ENCODE data around the gene NAB1. TPM values are rescaled to one million over a fixed set of nuclear protein-coding genes. Genes with fewer than 3 reads are reported as not detected.

Gene NAB1
- total and polyA plus RNA-seq, 2 donors (not counting 3 experiments of a cell fraction or from before 2014, with no cell fraction given), result 7.5 to 36.1 TPM

DNA sequence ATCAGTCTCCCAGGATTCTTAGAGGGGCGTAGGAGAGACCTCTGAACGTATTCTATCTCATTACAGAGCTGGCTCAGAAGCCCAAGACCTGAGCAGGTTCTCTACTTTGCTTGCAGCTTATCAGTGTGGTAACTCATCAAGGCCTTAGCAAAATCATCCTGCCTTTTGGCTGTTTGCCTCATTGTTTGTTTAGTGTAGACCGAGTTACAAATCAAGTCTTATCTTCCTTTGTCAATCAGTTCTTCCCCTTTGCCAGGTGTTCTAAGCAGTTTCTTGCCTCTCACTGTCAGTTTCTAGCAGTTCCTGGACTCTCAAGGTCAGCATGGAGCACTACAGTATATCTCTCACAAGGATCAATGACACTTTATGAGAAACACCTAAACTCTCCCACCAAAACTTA lies 30.9 kb upstream of the NAB1 start:
- Histone ChIP-seq H3K79me2 (ENCODE audit: control insufficient read depth, insufficient read depth, low read length) (no peaks in the 10 kb centered on the region), H3K9ac (replicated peaks; ENCODE audit: extremely low read depth, insufficient read depth, low read length) (no peak overlapping the region), H3K4me1 (ENCODE audit: control insufficient read depth, extremely low read depth, insufficient read depth, low read length) (no peaks in the 10 kb centered on the region), H3K9me3 (replicated peaks; ENCODE audit: control insufficient read depth, insufficient read depth, low read length) (no peaks in the 10 kb centered on the region), H4K20me1 (replicated peaks; ENCODE audit: control insufficient read depth, extremely low read depth, insufficient read depth, low read length) (no peaks in the 10 kb centered on the region), H3K27me3 (ENCODE audit: control insufficient read depth in 2 of 2, insufficient read depth in 2 of 2, low read length in 2 of 2) (no peaks in the 10 kb centered on the region), H2AFZ (ENCODE audit: low read depth, low read length) (no peak overlapping the region), H3K4me3 (replicated peaks in 1 of 3; ENCODE audit: insufficient read depth in 1 of 3, low read depth in 1 of 3, low read length in 3 of 3) (no peak overlapping the region), H3K36me3 (ENCODE audit: control insufficient read depth in 2 of 2, extremely low read depth in 1 of 2, insufficient read depth in 2 of 2, low read length in 2 of 2) (no peaks in the 10 kb centered on the region), H3K27ac (ENCODE audit: insufficient read depth, low read depth, low read length) (no peak overlapping the region), H3K9me1 (replicated peaks; ENCODE audit: control insufficient read depth, extremely low read depth, insufficient read depth, low read length) (no peaks in the 10 kb centered on the region), H3K4me2 (ENCODE audit: insufficient read depth, low read length) (no peak overlapping the region)
- dilution Hi-C loops (cut with MboI; ENCODE audit: extremely low pct_ligation_motif_present, low sequenced_read_pairs), result no loop called here
- CTCF ChIA-PET, result no interaction called here
- FAIRE-seq (no peak), DNase-seq (ENCODE audit: low read depth, low spot score) (no peak)
- POLR2A ChIA-PET, result no interaction called here
- TF ChIP-seq GATA2 (IDR thresholded peaks at IDR 0.05; ENCODE audit: insufficient read depth, insufficient read length, low read depth, low read length) (no peak), POLR2A (IDR thresholded peaks at IDR 0.05; ENCODE audit: low read depth, low read length) (no peak), MYC (IDR thresholded peaks at IDR 0.05; ENCODE audit: low read depth, low read length) (no peak), POLR2AphosphoS5 (IDR thresholded peaks at IDR 0.05; ENCODE audit: insufficient read depth, low read depth, low read length) (no peak)
- intact Hi-C loops (cut with micrococcal nuclease), result no loop called here
- no TSS peak for BruUV-seq (replicated peaks)

GRCh38 chr2:190625691-190626090 lies 23.2 kb upstream of the NAB1 start:
- DNase-seq (ENCODE audit: low read depth, low spot score) (no peak), FAIRE-seq (no peak)
- Histone ChIP-seq H3K79me2 (ENCODE audit: control insufficient read depth, insufficient read depth, low read length) (no peaks in the 10 kb centered on the region), H4K20me1 (replicated peaks; ENCODE audit: control insufficient read depth, extremely low read depth, insufficient read depth, low read length) (no peaks in the 10 kb centered on the region), H3K4me2 (ENCODE audit: insufficient read depth, low read length) (no peak overlapping the region), H3K27me3 (ENCODE audit: control insufficient read depth in 2 of 2, insufficient read depth in 2 of 2, low read length in 2 of 2) (no peaks in the 10 kb centered on the region), H3K9ac (replicated peaks; ENCODE audit: extremely low read depth, insufficient read depth, low read length) (no peak overlapping the region), H3K9me1 (replicated peaks; ENCODE audit: control insufficient read depth, extremely low read depth, insufficient read depth, low read length) (no peaks in the 10 kb centered on the region), H3K9me3 (replicated peaks; ENCODE audit: control insufficient read depth, insufficient read depth, low read length) (no peaks in the 10 kb centered on the region), H3K36me3 (ENCODE audit: control insufficient read depth in 2 of 2, extremely low read depth in 1 of 2, insufficient read depth in 2 of 2, low read length in 2 of 2) (no peaks in the 10 kb centered on the region), H2AFZ (ENCODE audit: low read depth, low read length) (no peak overlapping the region), H3K27ac (ENCODE audit: insufficient read depth, low read depth, low read length) (no peak overlapping the region), H3K4me1 (ENCODE audit: control insufficient read depth, extremely low read depth, insufficient read depth, low read length) (peaks cover 3% of the 10 kb centered on the region), H3K4me3 (replicated peaks in 1 of 3; ENCODE audit: insufficient read depth in 1 of 3, low read depth in 1 of 3, low read length in 3 of 3) (no peak overlapping the region)
- CTCF ChIA-PET, result interaction anchor here (1.0 kb wide), 1 partner anchor 298 kb away, joined by 3 read pairs; no protein-coding TSS in a partner anchor
- intact Hi-C loops (cut with micrococcal nuclease), result no loop called here
- POLR2A ChIA-PET, result no interaction called here
- TF ChIP-seq CTCF (IDR thresholded peaks at IDR 0.05; ENCODE audit: extremely low read depth in 1 of 2, insufficient read depth in 1 of 2, low read depth in 1 of 2, low read length in 2 of 2), result no peak
- TF ChIP-seq, protein P1, sequence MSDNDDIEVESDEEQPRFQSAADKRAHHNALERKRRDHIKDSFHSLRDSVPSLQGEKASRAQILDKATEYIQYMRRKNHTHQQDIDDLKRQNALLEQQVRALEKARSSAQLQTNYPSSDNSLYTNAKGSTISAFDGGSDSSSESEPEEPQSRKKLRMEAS (IDR thresholded peaks at IDR 0.05; ENCODE audit: insufficient read depth, insufficient read length), result no peak
- dilution Hi-C loops (cut with MboI; ENCODE audit: extremely low pct_ligation_motif_present, low sequenced_read_pairs), result no loop called here
- BruUV-seq (replicated peaks), result no TSS peak

All from endothelial cell of umbilical vein (primary cell).